Ramos (cell line): ENCODE data around the gene IGFN1.

ENCODE experiments used
- in situ Hi-C: fragments of 300-500 bp; cut with MboI; formaldehyde crosslinking; loops from one replicate; pipeline ENCODE4 v1.14.3; 2022; ENCODE audit warnings: low sequenced_read_pairs; ENCODE audit not compliant: unreplicated experiment

Gene IGFN1

DNA sequence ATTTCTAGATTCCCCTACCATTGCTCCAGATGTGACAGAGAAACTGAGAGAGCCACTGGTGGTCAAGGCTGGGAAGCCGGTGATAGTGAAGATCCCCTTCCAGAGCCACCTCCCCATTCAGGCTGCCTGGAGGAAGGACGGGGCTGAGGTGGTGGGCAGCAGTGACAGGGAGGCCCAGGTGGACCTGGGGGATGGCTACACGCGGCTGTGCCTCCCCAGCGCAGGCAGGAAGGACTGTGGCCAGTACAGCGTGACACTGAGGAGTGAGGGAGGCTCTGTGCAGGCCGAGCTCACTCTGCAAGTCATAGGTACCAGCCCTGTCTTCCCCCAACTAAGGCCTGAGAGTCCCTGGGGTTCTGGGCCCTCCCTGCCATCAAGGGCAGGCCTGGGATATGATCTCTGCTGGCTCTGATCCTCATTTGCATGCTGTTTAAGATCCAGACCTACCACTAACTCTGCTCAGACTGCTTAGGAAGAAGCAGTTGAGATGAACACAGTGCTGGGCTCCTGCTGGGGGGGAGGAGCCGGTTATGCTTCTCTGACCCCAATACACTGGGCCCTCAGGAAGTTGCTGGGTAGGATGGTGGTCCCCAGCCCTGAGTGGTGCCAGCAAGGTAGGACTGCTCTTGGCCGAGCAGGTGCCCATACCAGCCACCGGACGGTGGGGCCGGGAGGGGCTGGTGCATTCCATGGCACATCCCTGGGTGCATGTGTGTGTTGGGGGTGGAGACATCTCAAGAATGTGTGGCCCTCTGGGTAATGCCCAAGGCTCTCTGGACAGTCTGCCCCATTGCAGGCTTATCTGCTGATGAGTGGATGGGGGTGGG lies 25.1 kb downstream of the IGFN1 start:
- in situ Hi-C loops = no loop called here

DNA sequence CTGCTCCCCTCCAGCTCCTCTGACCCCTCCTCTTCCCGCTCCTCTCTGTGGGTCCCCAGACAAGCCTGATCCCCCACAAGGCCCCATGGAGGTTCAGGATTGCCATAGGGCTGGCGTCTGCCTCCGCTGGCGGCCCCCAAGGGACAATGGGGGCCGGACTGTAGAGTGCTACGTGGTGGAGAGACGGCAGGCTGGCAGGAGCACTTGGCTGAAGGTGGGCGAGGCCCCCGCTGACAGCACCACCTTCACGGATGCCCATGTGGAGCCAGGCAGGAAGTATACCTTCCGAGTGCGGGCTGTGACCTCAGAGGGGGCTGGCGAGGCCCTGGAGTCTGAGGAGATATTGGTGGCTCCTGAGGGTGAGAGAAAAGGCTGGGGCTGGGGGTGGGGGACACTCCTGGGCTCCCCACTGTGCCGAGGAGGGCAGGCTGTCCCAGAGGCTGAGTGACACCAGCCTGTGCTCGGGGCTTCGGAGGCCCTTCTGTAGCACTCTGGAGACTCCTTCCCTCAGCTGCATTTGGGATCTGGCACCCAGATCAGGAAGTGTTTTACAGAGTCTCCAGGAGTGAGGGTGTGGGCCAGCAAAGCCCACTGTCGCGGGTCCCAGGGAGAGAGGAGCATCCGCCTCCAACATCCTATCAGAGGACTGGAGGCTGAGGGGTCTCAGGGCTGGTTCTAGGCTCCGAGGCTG lies 25.9 kb downstream of the IGFN1 start:
- in situ Hi-C loops = no loop called here

GRCh38 chr1:201217146-201217545 lies 26.5 kb downstream of the IGFN1 start:
- in situ Hi-C loops = no loop called here

DNA sequence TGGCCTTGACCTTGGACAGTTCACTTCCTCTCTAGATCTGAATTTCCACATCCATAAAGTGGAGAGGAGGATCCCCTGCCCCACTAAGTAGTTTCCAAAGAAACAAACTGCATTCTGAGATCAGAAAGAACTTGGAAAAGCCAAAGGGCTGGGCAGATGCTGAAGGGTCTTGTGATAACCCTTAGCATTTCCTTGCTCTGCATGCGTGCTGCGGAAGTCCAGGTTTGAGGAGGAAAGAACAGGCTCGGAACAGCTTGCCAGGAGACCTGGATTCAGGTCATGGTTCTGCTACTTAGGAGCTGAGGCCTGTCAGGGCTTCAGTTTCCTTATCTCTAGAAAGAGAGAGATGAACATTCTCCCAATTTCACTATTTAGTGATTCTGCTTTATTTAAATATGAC lies 27.2 kb downstream of the IGFN1 start:
- in situ Hi-C loops = no loop called here

DNA sequence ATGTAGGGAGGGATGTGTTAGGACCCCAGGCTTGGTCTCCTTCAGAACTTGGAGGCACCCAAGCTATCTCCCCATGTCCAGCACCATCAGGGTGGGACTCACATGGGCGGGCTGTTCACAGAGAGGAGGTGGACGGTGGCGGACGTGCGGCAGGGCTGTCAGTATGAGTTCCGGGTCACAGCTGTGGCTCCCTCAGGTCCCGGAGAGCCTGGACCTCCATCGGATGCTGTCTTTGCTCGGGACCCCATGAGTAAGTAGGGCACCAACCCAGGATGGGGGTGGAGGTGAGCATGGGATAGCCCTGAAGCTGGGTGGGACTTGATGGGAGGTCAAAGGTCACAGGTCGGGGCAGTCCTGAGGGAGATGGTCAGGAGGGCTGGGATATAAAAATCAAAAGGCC lies 27.8 kb downstream of the IGFN1 start:
- in situ Hi-C loops = no loop called here

- in situ Hi-C loops = no loop called here
Observed at GRCh38 chr1:201219481-201220387, 29.1 kb downstream of the IGFN1 start.

- in situ Hi-C loops = no loop called here
Observed at GRCh38 chr1:201220388-201220715, 29.7 kb downstream of the IGFN1 start.

GRCh38 chr1:201221201-201221846 lies 30.7 kb downstream of the IGFN1 start:
- in situ Hi-C loops = no loop called here

GRCh38 chr1:201222125-201222524 lies 31.5 kb downstream of the IGFN1 start:
- in situ Hi-C loops = no loop called here

GRCh38 chr1:201223852-201224665 lies 33.4 kb downstream of the IGFN1 start:
- in situ Hi-C loops = no loop called here

GRCh38 chr1:201224666-201225370 lies 34.2 kb downstream of the IGFN1 start:
- in situ Hi-C loops = no loop called here

- in situ Hi-C loops = no loop called here
Observed at GRCh38 chr1:201226178-201226514, 35.5 kb downstream of the IGFN1 start.

- in situ Hi-C loops = no loop called here
Observed at GRCh38 chr1:201226859-201227488, 36.4 kb downstream of the IGFN1 start.

GRCh38 chr1:201228011-201228983 lies 37.7 kb downstream of the IGFN1 start:
- in situ Hi-C loops = no loop called here

GRCh38 chr1:201229095-201229494 lies 38.5 kb downstream of the IGFN1 start:
- in situ Hi-C loops = no loop called here

DNA sequence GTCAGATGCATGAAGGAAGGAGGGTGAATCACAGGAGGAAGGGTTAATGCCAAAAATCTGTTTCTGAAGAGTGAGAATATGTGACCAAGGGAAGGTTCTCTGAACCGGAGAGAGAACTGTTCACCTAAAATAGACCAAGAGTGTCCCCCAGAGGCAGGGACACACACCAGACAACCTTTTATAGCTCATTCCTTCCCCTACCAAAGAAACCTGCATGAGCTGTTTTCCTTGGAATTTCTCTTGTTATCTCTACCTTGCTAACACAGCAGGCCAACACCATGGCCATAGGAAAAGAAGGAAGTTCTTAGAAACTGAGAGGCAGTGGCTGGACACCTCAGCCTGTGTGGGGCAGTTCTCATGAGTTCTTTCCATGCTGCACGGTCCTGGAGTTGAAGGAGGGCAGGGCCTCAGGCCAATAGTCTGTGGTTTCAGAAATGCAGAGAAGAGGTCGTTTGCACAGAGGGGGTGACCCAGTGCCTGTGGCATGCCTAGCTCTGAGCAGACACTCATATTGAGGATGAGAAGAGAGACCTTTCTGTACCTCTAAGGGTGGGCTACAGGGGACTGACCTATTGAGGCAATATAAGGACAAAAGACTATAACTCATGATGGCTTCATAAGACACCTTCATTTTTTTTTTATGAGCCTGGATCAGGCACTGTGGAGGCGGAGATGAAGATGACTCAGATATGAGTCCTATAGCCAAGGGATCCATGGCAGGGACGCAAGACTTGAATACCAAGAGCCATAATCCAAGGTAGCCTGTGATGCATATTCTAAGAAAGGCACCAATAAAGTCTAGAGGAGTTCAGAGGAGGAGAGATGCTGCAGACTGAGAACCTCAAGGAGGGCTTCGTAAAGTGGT lies 39.4 kb downstream of the IGFN1 start:
- in situ Hi-C loops = no loop called here

DNA sequence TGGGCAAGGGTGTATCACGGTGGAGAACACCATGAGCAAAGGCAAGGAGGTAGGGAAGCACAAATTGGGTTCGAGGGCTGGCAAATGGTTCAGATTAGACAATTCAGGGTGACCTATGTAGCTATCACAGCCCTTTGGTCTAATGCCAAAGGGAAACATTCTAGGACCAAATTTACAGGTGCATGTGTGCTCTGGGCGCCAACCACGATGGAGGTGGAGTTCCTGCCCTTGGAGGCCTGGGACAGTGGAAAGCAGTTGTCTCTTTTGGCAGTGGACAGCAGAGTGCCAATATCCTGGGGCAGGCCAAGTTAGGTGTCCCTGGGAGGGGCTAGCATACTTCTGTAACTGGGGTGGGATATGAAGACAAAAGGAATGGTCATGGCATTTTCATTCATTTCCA lies 40.1 kb downstream of the IGFN1 start:
- in situ Hi-C loops = no loop called here
